Kidney glomerular epithelial cell (primary cell): ENCODE results near the gene VWA5B2.
"Not testable (repeated sequence)": the region's sequence is repeated elsewhere in the genome, so short reads cannot be mapped to it uniquely, and the experiment has no call there.

ENCODE experiments used
- DNase-seq: peaks from one replicate; lab custom pipeline; 2025; lab: John Stamatoyannopoulos, UW

The VWA5B2 gene

GRCh38 chr3:184241447-184242296 is 12.3 kb downstream of the VWA5B2 start:
- DNase-seq, result peak; percentile 14

GRCh38 chr3:184242297-184242685 is 12.9 kb downstream of the VWA5B2 start:
- no peak for DNase-seq

- peak; percentile 68 for DNase-seq
Observed at GRCh38 chr3:184248454-184249411, 19.3 kb downstream of the VWA5B2 start, which contains the start of gene ALG3. Gene ALG3 (minus strand): TSS chr3:184248962. CDS start chr3:184248940, 22 bp downstream.

- DNase-seq, result peak; percentile 96
Observed at GRCh38 chr3:184249412-184250166, 20.2 kb downstream of the VWA5B2 start, which contains the start of gene EEF1AKMT4. Gene EEF1AKMT4 (plus strand): TSS chr3:184249672. CDS start chr3:184249695, 23 bp downstream.

GRCh38 chr3:184250167-184250828 is 20.9 kb downstream of the VWA5B2 start:
- DNase-seq, result peak; percentile 88

GRCh38 chr3:184255291-184256039 is 26.1 kb downstream of the VWA5B2 start:
- no peak for DNase-seq

GRCh38 chr3:184257083-184257915 is 27.9 kb downstream of the VWA5B2 start:
- no peak for DNase-seq

DNA sequence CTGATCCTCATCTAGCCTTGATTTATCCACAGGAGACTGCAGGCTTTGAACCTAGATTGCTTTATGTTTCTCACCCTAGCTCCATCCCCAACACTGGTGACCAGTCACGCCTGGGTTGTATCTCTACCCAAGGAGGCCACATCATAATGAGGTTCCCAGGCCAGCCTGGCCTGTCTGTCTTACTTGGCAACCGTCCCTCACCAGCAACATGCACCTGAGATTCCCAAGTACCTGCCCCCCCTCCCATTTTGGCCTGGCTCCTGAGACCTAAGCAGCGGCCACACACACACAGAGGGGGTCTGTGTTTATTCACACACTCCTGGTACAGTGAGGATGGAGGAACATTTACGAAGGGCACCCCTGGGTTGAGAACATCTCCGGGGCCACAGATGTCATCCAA is 29.5 kb downstream of the VWA5B2 start:
- no peak for DNase-seq

- DNase-seq, result no peak
Observed at GRCh38 chr3:184259396-184259877, 30.1 kb downstream of the VWA5B2 start.

- DNase-seq, result peak; percentile 12
Observed at GRCh38 chr3:184259878-184260723, 30.7 kb downstream of the VWA5B2 start.

DNA sequence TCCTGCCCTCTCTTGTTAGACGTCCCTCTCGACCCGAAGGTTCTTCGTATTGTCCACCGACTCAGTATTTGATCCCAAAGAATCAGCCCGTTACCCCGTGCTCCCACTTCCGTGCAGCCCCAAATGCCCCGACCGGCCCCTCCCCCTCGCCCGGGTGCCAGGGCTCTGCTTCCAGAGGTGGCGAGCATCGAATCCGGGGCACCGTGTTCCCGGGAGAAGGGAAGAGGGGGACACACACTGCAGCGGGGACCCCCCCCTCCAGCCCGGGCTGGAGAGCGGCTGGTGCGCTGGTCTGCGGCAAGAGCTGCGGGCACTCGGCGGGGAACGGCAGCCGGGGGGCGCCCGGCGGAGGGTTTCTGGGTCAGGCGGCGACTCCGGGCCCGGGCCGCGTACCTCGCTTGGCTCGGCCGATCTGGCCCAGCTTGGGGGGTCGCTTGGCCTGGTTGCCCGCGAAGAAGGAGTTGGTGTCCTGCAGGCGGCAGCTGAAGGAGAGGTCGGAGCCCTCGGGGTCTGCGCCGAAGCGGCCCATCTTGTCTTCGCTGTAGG is 31.4 kb downstream of the VWA5B2 start:
- no peak for DNase-seq

DNA sequence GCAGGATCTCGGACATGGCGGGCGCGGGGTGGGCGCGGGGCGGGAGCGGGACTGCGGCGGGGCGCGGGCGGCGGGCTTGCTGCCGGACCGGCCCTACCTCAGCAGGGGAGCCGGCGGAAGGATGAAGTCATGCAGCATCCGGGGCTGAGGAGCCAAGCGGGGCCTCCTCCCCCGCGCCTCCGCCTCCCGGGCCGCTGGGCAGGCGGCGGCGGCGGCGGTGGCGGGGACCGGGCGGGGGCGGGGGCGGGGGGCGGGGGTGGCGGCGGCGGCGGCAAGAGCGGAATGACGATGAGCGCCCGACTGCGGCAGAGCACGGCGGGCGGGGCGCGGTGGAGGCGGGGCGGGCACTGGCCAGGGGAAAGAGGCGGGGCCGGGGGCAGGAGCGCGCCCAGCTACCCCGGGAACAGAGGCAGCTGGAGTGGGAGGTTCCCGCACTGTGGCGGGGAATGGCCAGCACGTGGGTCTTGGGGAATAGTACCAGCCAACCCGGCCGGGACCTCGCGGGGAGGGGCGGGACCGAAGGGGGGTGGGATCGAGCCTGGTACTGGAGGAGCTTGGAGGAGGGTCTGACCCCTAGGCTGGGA is 32.0 kb downstream of the VWA5B2 start, which contains the start of gene CAMK2N2:
TSS of gene CAMK2N2 (minus strand) at position 284 of the 584 bp plus-strand sequence. CDS start at position 16, 268 bp downstream.
- peak; percentile 36 for DNase-seq

GRCh38 chr3:184261854-184262763 is 32.7 kb downstream of the VWA5B2 start:
- DNase-seq, result peak; percentile 20

- no peak for DNase-seq
Observed at GRCh38 chr3:184262764-184263179, 33.4 kb downstream of the VWA5B2 start.

DNA sequence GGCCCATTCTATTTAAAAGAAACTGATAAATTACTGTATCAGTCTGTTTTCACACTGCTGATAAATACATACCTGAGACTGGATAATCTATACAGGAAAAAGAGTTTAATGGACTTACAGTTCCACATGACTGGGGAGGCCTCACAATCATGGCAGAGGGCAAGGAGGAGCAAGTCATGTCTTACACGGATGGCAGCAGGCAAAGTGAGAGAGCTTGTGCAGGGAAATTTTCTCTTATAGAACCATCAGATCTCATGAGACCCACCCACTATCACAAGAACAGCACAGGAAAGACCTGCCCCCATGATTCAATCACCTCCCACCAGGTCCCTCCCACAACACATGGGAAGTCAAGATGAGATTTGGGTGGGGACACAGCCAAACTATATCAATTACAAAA is 37.9 kb downstream of the VWA5B2 start:
- DNase-seq, result not testable (repeated sequence)

GRCh38 chr3:184272269-184272668 is 42.9 kb downstream of the VWA5B2 start:
- DNase-seq, result no peak

DNA sequence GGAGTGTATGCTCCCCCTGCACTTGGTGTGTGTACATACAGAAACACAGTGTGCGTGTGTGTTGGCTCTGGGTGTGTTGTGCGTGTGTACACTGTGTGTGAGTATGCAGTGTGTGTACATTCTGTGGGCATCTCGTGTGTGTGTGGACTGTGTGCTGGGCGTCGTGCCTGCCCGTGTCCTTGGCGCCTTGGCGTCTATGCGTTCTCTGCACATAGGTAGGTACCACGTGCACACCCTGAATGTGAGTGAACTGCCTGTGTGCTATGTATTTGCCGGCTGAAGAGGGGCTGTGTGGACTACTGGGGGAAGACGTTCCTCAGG is 46.0 kb downstream of the VWA5B2 start:
- DNase-seq, result no peak
